HG02571 (cell line): ENCODE data around the gene BCORL1.

Source experiments
- ATAC-seq: cut with Tn5 transposase; IDR thresholded peaks from one replicate; pipeline ENCODE4 v1.9.1; 2021; ENCODE audit warnings: mild to moderate bottlenecking, moderate library complexity; ENCODE audit not compliant: unreplicated experiment

The BCORL1 gene

GRCh38 chrX:129982300-129983251 is at the start of gene BCORL1:
TSS of gene BCORL1 (plus strand) at chrX:129982635. CDS start at chrX:130005232, 22,597 bp downstream.
- ATAC-seq, result peak; percentile 78

GRCh38 chrX:129932821-129933321 is 49.6 kb upstream of the BCORL1 start:
- peak; percentile 5 for ATAC-seq

GRCh38 chrX:129933700-129934099 is 48.7 kb upstream of the BCORL1 start:
- no peak for ATAC-seq

- no peak for ATAC-seq
Measured at GRCh38 chrX:129934461-129934860, 48.0 kb upstream of the BCORL1 start.

- no peak for ATAC-seq
Measured at GRCh38 chrX:129934952-129935351, 47.5 kb upstream of the BCORL1 start.

- no peak for ATAC-seq
Measured at GRCh38 chrX:129938081-129938480, 44.4 kb upstream of the BCORL1 start.

GRCh38 chrX:129939986-129940385 is 42.4 kb upstream of the BCORL1 start:
- ATAC-seq, result no peak

GRCh38 chrX:129940721-129941120 is 41.7 kb upstream of the BCORL1 start:
- ATAC-seq, result no peak

- no peak for ATAC-seq
Measured at GRCh38 chrX:129945131-129945530, 37.3 kb upstream of the BCORL1 start.

GRCh38 chrX:129953334-129953648 is 29.1 kb upstream of the BCORL1 start:
- no peak for ATAC-seq

- no peak for ATAC-seq
Measured at GRCh38 chrX:129953881-129954280, 28.6 kb upstream of the BCORL1 start.

GRCh38 chrX:129954804-129955203 is 27.6 kb upstream of the BCORL1 start:
- ATAC-seq, result no peak

GRCh38 chrX:129955682-129956081 is 26.8 kb upstream of the BCORL1 start:
- no peak for ATAC-seq

- no peak for ATAC-seq
Measured at GRCh38 chrX:129956145-129956544, 26.3 kb upstream of the BCORL1 start.

GRCh38 chrX:129956765-129957164 is 25.7 kb upstream of the BCORL1 start:
- ATAC-seq, result no peak

GRCh38 chrX:129957241-129958082 is 25.0 kb upstream of the BCORL1 start:
- ATAC-seq, result peak; percentile 68

GRCh38 chrX:129958083-129958465 is 24.4 kb upstream of the BCORL1 start:
- no peak for ATAC-seq

- ATAC-seq, result no peak
Measured at GRCh38 chrX:129958814-129959492, 23.5 kb upstream of the BCORL1 start.

- no peak for ATAC-seq
Measured at GRCh38 chrX:129959493-129959832, 23.0 kb upstream of the BCORL1 start.

- peak; percentile 76 for ATAC-seq
Measured at GRCh38 chrX:129961180-129962083, 21.0 kb upstream of the BCORL1 start.
